ENCODE results near the gene PCDH9.

- TF ChIP-seq POLR2A (IDR thresholded peaks at IDR 0.05), result no peak
- no peak for TF ChIP-seq CTCF (IDR thresholded peaks at IDR 0.05)
- TF ChIP-seq POLR2AphosphoS5 (IDR thresholded peaks at IDR 0.05), result no peak
- TF ChIP-seq EP300 (IDR thresholded peaks at IDR 0.05), result no peak
Observed at GRCh38 chr13:67094952-67095351, 135.2 kb downstream of the PCDH9 start.
